Mammary epithelial cell (primary cell): Measurements from ENCODE around the gene GSG1L.

ENCODE experiments used
- CTCF ChIP-seq, 2 donors: IDR thresholded peaks in 1 of 2; conservative IDR thresholded peaks in 1 of 2; 2 replicates each; pipeline ENCODE4 v1.5.1; 2011 to 2012; ENCODE audit warnings: inconsistent platforms in 2 of 2, low read length in 2 of 2, mild to moderate bottlenecking in 2 of 2, control low read depth in 1 of 2, low read depth in 1 of 2; ENCODE audit not compliant: insufficient read depth in 1 of 2; ENCODE audit errors: extremely low read depth in 1 of 2
- EZH2 ChIP-seq: IDR thresholded peaks from 2 replicates; pipeline ENCODE4 v1.6.1; 2012; ENCODE audit warnings: low read length, inconsistent platforms, borderline replicate concordance

- TF ChIP-seq CTCF (conservative IDR thresholded peaks at IDR 0.05 in 1 of 2, IDR thresholded peaks at IDR 0.05 in 1 of 2; ENCODE audit: extremely low read depth in 1 of 2, insufficient read depth in 1 of 2, low read depth in 1 of 2, low read length in 2 of 2): peak; percentile 26 to 59
- no peak for TF ChIP-seq EZH2
Measured at GRCh38 chr16:27867122-27868110, 196.1 kb downstream of the GSG1L start.
